SK-N-SH (cell line): ENCODE data around the gene MGRN1. TPM values are rescaled to one million over a fixed set of nuclear protein-coding genes. Genes with fewer than 3 reads are reported as not detected.

Source experiments
- CTCF ChIA-PET: fragments of 300-600, 350-600 bp; formaldehyde crosslinking; extraction: SDS; loops from one replicate; lab custom pipeline; 2021; lab: Yijun Ruan, JAX
- POLR2A ChIA-PET: fragments of 350-600 bp; sonication (Branson Sonifier 250); formaldehyde crosslinking; extraction: SDS; loops from one replicate; lab custom pipeline; 2020; ENCODE audit warnings: antibody characterized with exemption, inconsistent platforms; lab: Yijun Ruan, JAX
- DNase-seq: peaks from one replicate; pipeline ENCODE4 v3.0.0; 2012
- H2AFZ ChIP-seq: fragments of 200-600 bp; sonication (generic); 2 replicates; pipeline ENCODE4 v1.8.1; 2016; ENCODE audit warnings: antibody characterized with exemption, mild to moderate bottlenecking, low read depth
- H3F3A ChIP-seq: fragments of 200-600 bp; sonication (generic); replicated peaks from 2 replicates; pipeline ENCODE3; 2016; ENCODE audit warnings: antibody characterized with exemption, mild to moderate bottlenecking; ENCODE audit not compliant: insufficient read depth
- H3K27ac ChIP-seq, 2 experiments: fragments of 200-500 bp in 1 of 2; fragments of 200-600 bp in 1 of 2; sonication (Bioruptor generic) in 1 of 2; sonication (generic), shearing (Covaris generic) in 1 of 2; 2 replicates each; pipeline versions ENCODE4 v1.5.1 to v1.6.1; 2014 to 2016; ENCODE audit warnings: low read depth in 2 of 2, inconsistent platforms in 1 of 2, low read length in 1 of 2, mild to moderate bottlenecking in 1 of 2, mixed read lengths in 1 of 2
- H3K27me3 ChIP-seq: fragments of 200-600 bp; sonication (generic), shearing (Covaris generic); 2 replicates; pipeline ENCODE4 v1.6.1; 2016; ENCODE audit warnings: mixed run types; ENCODE audit not compliant: insufficient read depth
- H3K36me3 ChIP-seq, 2 experiments: fragments of 200-500 bp in 1 of 2; fragments of 200-600 bp in 1 of 2; sonication (Bioruptor generic) in 1 of 2; sonication (generic) in 1 of 2; replicated peaks in 1 of 2; 2 replicates each; pipeline versions ENCODE3 to v1.5.1; 2014 to 2016; ENCODE audit warnings: low read length in 1 of 2, mild to moderate bottlenecking in 1 of 2; ENCODE audit not compliant: insufficient read depth in 2 of 2, control insufficient read depth in 1 of 2
- H3K4me1 ChIP-seq, 2 experiments: fragments of 200-500 bp in 1 of 2; fragments of 200-600 bp in 1 of 2; sonication (Bioruptor generic) in 1 of 2; sonication (generic), shearing (Covaris generic) in 1 of 2; 2 replicates each; pipeline versions ENCODE4 v1.5.1 to v1.6.1; 2014 to 2016; ENCODE audit warnings: low read depth in 1 of 2, low read length in 1 of 2, mixed run types in 1 of 2; ENCODE audit not compliant: insufficient read depth in 2 of 2, control insufficient read depth in 1 of 2
- H3K4me2 ChIP-seq: fragments of 200-600 bp; sonication (generic), shearing (Covaris generic); 2 replicates; pipeline ENCODE4 v1.6.1; 2017; ENCODE audit warnings: mixed run types
- H3K4me3 ChIP-seq, 2 experiments: fragments of 200-500 bp in 1 of 2; fragments of 200-600 bp in 1 of 2; sonication (Bioruptor generic) in 1 of 2; sonication (generic), shearing (Covaris generic) in 1 of 2; 2 replicates each; pipeline versions ENCODE4 v1.5.1 to v1.8.1; 2014 to 2016; ENCODE audit warnings: low read depth in 2 of 2, inconsistent platforms in 1 of 2, low read length in 1 of 2, mild to moderate bottlenecking in 1 of 2, mixed read lengths in 1 of 2, moderate library complexity in 1 of 2
- H3K79me2 ChIP-seq: fragments of 200-600 bp; sonication (generic); 2 replicates; pipeline ENCODE4 v1.8.1; 2017; ENCODE audit warnings: mild to moderate bottlenecking; ENCODE audit not compliant: insufficient read depth
- H3K9ac ChIP-seq: fragments of 200-600 bp; sonication (generic); 2 replicates; pipeline ENCODE4 v1.6.1; 2017; ENCODE audit warnings: mixed run types
- H3K9me2 ChIP-seq: fragments of 200-600 bp; sonication (generic); 2 replicates; pipeline ENCODE4 v1.6.1; 2017; ENCODE audit warnings: mixed run types
- H3K9me3 ChIP-seq: fragments of 200-600 bp; sonication (generic); 2 replicates; pipeline ENCODE4 v1.6.1; 2017; ENCODE audit warnings: mixed run types, mild to moderate bottlenecking, moderate library complexity
- H4K20me1 ChIP-seq: fragments of 200-600 bp; sonication (generic); 2 replicates; pipeline ENCODE4 v1.6.1; 2017; ENCODE audit warnings: mild to moderate bottlenecking, mixed run types; ENCODE audit not compliant: insufficient read depth
- CHD2 ChIP-seq: fragments of 150-350 bp; IDR thresholded peaks from 2 replicates; pipeline ENCODE4 v1.6.1; 2018; ENCODE audit warnings: low read length; ENCODE audit not compliant: partially characterized antibody
- CTCF ChIP-seq: fragments of 200-600 bp; sonication (generic); IDR thresholded peaks from 2 replicates; pipeline ENCODE4 v1.6.1; 2017; ENCODE audit warnings: antibody characterized with exemption, mild to moderate bottlenecking, moderate library complexity
- EP300 ChIP-seq, 2 experiments: IDR thresholded peaks; 2 replicates each; pipeline versions ENCODE4 v1.4.0 to v1.6.1; 2012; ENCODE audit warnings: borderline replicate concordance in 1 of 2, low read depth in 1 of 2, low read length in 1 of 2
- EZH2phosphoT487 ChIP-seq: fragments of 200-600 bp; sonication (generic); IDR thresholded peaks from 2 replicates; pipeline ENCODE4 v1.6.1; 2017; ENCODE audit warnings: low read depth, mixed run types, mild to moderate bottlenecking, antibody characterized with exemption, moderate library complexity, borderline replicate concordance
- FOXM1 ChIP-seq: IDR thresholded peaks from 2 replicates; pipeline ENCODE4 v1.4.0; 2012; ENCODE audit warnings: low read depth, mild to moderate bottlenecking
- GATA2 ChIP-seq: sonication (generic); formaldehyde crosslinking; IDR thresholded peaks from 2 replicates; pipeline ENCODE4 v1.5.0; 2020; ENCODE audit warnings: mild to moderate bottlenecking, missing genetic modification reagents
- MAX ChIP-seq: IDR thresholded peaks from 2 replicates; pipeline ENCODE4 v1.4.0; 2012; ENCODE audit warnings: low read depth
- MEF2A ChIP-seq: IDR thresholded peaks from 2 replicates; pipeline ENCODE4 v1.4.0; 2012; ENCODE audit warnings: low read depth, borderline replicate concordance
- MXI1 ChIP-seq: IDR thresholded peaks from 2 replicates; pipeline ENCODE4 v1.6.1; 2012; ENCODE audit warnings: mild to moderate bottlenecking, low read depth, low read length, improper control_type of control experiment
- NRF1 ChIP-seq: IDR thresholded peaks from 2 replicates; pipeline ENCODE4 v1.6.1; 2012; ENCODE audit warnings: low read depth, mild to moderate bottlenecking, low read length
- PBX3 ChIP-seq: IDR thresholded peaks from 2 replicates; pipeline ENCODE4; 2012
- POLR2AphosphoS5 ChIP-seq: IDR thresholded peaks from 2 replicates; pipeline ENCODE4 v1.6.1; 2012; ENCODE audit warnings: low read depth, low read length
- RCOR1 ChIP-seq: fragments of 150-350 bp; IDR thresholded peaks from 2 replicates; pipeline ENCODE4 v1.6.1; 2017; ENCODE audit warnings: antibody characterized with exemption, low read length
- REST ChIP-seq: IDR thresholded peaks from 2 replicates; pipeline ENCODE4 v1.6.1; 2012; ENCODE audit warnings: mild to moderate bottlenecking, low read depth, low read length, moderate library complexity
- RFX5 ChIP-seq: IDR thresholded peaks from 2 replicates; pipeline ENCODE4 v1.6.1; 2012; ENCODE audit warnings: mild to moderate bottlenecking, improper control_type of control experiment, low read length
- RXRA ChIP-seq: IDR thresholded peaks from 2 replicates; pipeline ENCODE4 v1.4.0; 2012; ENCODE audit warnings: low read depth, mild to moderate bottlenecking, borderline replicate concordance
- SIN3A ChIP-seq: IDR thresholded peaks from 2 replicates; pipeline ENCODE4 v1.6.1; 2012; ENCODE audit warnings: low read depth, mild to moderate bottlenecking, low read length, moderate library complexity, borderline replicate concordance
- TAF1 ChIP-seq: IDR thresholded peaks from 2 replicates; pipeline ENCODE4 v1.6.1; 2012; ENCODE audit warnings: low read depth, mild to moderate bottlenecking, low read length, moderate library complexity, borderline replicate concordance
- YY1 ChIP-seq: IDR thresholded peaks from 2 replicates; pipeline ENCODE4 v1.4.0; 2012; ENCODE audit warnings: low read depth, mild to moderate bottlenecking
- WGBS: methylation state at CpG from one replicate; pipeline ENCODE4 v1.1.6; 2017; ENCODE audit warnings: low lambda C conversion rate; 5-methylcytosine and 5-hydroxymethylcytosine counted together
- polyA plus RNA-seq, 3 experiments: library from polyadenylated mRNA; depleted of rRNA; stranded (reverse); fragments of >200 nt; gene quantifications; 2 replicates each; pipeline ENCODE4 v1.2.3, GENCODE V29; 2012

Gene MGRN1
- polyA plus RNA-seq, 1 of the 3 experiments (the other 2 are of a cell fraction) = 13.3 TPM

DNA sequence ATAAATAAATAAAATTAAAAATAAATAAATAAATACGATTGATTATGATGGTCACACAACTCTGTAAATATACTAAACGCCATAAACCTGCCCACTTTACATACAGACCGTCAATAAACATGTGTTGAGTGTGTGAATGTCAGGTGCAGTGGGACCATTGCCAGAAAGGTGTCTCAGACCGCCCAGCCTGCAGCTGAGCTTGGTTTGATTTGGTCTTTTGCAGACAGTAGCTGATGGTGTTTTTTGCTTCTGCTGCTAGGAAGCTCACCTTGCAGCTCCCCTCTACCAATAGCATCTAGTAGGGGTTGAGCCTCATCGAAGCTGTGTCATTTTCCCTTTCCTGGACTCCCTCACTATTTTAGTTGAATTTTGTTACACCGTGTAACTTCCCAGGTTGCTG is 33.4 kb upstream of the MGRN1 start:
- Histone ChIP-seq H3K27ac (no peak overlapping the region), H2AFZ (no peak overlapping the region)
- 59% methylated on average over 6 of the region's 6 CpGs for WGBS
- TF ChIP-seq PBX3 (no peak), CHD2 (no peak), YY1 (no peak), NRF1 (no peak), TAF1 (no peak), RCOR1 (no peak), FOXM1 (no peak), SIN3A (no peak), GATA2 (CRISPR knock-in tag) (no peak), RXRA (no peak), CTCF (no peak), MEF2A (no peak), REST (no peak), POLR2AphosphoS5 (no peak), RFX5 (no peak), MAX (no peak), EP300 (IDR thresholded peaks at IDR 0.05; ENCODE audit: borderline replicate concordance in 1 of 2, low read depth in 1 of 2, low read length in 1 of 2) (no peak), MXI1 (no peak), EZH2phosphoT487 (no peak)
- TF ChIP-seq, all 33 proteins: peak for 0
- Histone ChIP-seq H3K4me2 (no peak overlapping the region), H3K4me3 (no peak overlapping the region), H3K36me3 (no peaks in the 10 kb centered on the region), H4K20me1 (no peaks in the 10 kb centered on the region), H3K9ac (no peak overlapping the region), H3K9me2 (no peaks in the 10 kb centered on the region), H3K9me3 (no peaks in the 10 kb centered on the region), H3K79me2 (no peaks in the 10 kb centered on the region), H3F3A (no peaks in the 10 kb centered on the region), H3K27me3 (no peaks in the 10 kb centered on the region), H3K4me1 (no peaks in the 10 kb centered on the region; a peak in 1 of 4 replicates)
- no peak for DNase-seq
- ChIA-PET POLR2A (no interaction called here), CTCF (interaction anchor here (1.8 kb wide), 1 partner anchor 85 kb away, joined by 14 read pairs; no protein-coding TSS in a partner anchor)
